SIG-M5 treated with dmso at 0.1 percent for 504 hours (cell line): ENCODE data around the gene C11orf16.
"Not testable (repeated sequence)": the region's sequence is repeated elsewhere in the genome, so short reads cannot be mapped to it uniquely, and the experiment has no call there.

Source experiments
- DNase-seq: peaks from one replicate; lab custom pipeline; 2025; ENCODE audit not compliant: unreplicated experiment; lab: John Stamatoyannopoulos, UW

The C11orf16 gene

GRCh38 chr11:8932564-8933180, at the start of gene C11orf16:
Gene C11orf16, minus strand, starts transcription at chr11:8932947. Its CDS starts 639 bp downstream, at chr11:8932308.
- no peak for DNase-seq

DNA sequence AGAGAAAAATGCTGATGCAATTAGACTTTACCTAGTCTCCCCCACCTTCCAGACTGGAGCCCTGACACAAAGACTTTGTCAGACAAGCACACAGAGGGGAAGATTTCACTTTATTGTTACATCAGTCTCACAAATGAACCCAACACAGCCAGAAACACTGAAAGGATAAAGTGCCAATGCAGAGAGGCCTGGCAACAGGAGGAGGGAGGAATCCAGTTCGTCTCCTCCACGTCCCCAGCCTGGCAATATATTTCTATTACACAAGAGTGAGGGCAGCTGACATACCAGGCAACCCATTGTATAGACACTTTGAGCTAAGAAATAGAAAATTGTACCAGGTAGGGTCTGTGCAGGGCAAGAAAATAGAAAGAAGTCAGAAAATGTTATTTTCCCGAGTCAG, 47.7 kb upstream of the C11orf16 start:
- no peak for DNase-seq

GRCh38 chr11:8979365-8979764, 46.6 kb upstream of the C11orf16 start:
- not testable (repeated sequence) for DNase-seq

- DNase-seq: no peak
Observed at GRCh38 chr11:8973121-8973520, 40.4 kb upstream of the C11orf16 start.

DNA sequence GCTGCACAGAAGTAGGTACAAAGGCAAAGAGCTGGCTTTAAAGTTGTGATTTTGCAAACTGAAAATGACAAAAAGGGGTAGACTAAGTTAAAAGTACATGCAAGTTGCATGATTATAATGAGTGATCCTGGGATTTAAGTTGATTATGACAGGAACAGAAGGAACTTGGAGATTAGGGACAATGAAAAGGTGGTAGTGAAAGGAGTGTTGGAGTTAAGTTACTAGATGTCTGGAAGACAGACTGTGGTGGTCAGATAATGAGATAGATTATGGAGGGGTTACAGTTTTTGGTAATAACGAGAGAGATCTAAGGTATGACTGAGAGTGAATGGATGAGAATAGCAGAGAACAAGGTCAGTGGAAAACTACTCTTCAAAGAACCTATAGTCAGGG, 39.2 kb upstream of the C11orf16 start:
- no peak for DNase-seq

- DNase-seq: no peak
Observed at GRCh38 chr11:8971196-8971923, 38.6 kb upstream of the C11orf16 start.

DNA sequence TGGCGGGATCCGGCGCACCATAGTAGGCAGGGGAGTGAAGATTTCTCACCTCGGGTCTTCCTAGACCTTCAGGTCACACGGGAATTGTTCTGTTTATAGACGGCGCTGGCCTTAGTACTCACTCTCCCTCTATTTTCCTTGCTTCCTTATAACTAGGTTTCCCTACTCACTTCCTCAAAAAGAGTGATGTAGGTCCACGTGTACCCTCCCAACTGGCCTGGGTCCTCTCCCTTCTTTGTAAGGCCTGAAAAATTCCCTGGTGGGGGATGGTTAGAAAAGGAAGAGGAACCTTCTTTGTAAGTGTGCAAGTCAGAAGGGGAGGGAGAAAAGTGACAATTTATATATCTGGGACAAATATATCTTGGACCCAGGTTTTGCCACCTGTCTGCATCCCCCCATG, 34.4 kb upstream of the C11orf16 start:
- DNase-seq: no peak

- DNase-seq: peak; percentile 75
Observed at GRCh38 chr11:8964324-8965320, 31.9 kb upstream of the C11orf16 start, which contains the start of gene TMEM9B. Gene TMEM9B, minus strand, starts transcription at chr11:8964442. Its CDS starts 129 bp downstream, at chr11:8964313.

GRCh38 chr11:8963569-8964323, 31.0 kb upstream of the C11orf16 start:
- DNase-seq: peak; percentile 56

GRCh38 chr11:8962841-8963240, 30.1 kb upstream of the C11orf16 start:
- no peak for DNase-seq

DNA sequence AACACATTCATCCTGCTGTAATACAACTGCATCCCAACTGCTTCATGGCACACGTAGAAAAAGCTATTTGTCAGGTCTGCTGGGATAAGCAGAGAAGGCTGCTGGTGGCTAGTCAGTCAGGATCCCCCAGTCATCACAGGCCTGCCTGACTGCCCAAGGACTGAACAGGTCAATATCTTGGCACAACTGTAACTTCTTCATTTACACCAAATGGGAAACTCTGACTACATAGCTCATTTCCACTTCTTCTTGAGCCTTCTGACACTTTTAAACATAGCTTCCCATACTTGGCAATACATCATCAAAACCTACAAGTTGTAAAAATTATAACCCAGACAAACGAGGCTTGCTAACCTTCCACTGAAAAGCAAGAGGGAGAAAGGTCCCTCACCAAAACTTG, 28.7 kb upstream of the C11orf16 start:
- DNase-seq: no peak

GRCh38 chr11:8959546-8960166, 26.9 kb upstream of the C11orf16 start:
- peak; percentile 60 for DNase-seq

GRCh38 chr11:8956860-8957259, 24.1 kb upstream of the C11orf16 start:
- no peak for DNase-seq

DNA sequence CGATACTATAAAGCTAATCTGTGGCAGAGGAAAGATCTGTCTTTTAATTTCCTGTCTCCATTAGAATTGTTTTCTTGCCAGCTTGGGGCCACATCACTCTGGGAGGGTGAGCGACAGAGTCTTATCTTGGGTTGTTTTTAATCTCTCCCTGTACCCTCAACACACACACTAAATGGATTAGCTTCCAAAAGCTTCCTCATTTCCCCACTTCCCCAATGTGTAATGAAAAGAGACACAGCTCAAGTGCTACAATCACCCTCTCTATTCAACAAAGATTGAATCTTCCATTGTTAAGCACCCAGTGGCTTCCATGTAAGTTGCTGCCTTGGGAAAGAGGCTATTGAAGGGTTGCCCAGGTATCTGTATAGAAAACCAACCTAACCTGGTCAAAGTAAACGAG, 16.1 kb upstream of the C11orf16 start:
- no peak for DNase-seq

GRCh38 chr11:8947230-8947943, 14.6 kb upstream of the C11orf16 start:
- DNase-seq: no peak

DNA sequence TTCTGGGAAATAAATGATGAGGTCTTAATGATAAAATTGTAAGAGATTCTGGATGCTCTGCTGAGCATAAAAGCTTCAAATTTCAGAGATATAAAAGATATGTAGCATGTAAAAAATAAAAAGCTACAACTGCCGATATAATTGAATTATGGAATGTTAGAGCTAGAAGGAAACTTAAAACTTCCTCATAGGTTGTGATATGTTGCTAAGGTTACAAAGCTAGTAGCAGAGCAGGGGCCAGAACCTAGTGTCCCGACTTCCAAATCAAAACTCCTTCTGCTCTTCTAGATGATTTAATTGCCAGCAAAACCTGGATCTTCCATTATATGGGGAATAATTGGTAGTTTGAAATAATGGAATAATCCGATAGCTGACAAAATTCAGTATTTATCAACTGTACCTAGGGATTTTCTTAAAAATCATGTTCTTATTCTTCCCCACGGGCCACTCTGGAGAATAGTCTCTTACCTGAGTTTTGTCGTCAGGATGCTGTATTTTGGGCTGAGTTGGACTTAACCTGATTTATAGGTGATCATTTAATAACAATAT, 9.8 kb upstream of the C11orf16 start, which contains the start of gene ASCL3:
Gene ASCL3 (minus strand): TSS at position 499 of the 549 bp plus-strand sequence. CDS start 4,855 bp downstream, outside the sequence.
- DNase-seq: no peak

DNA sequence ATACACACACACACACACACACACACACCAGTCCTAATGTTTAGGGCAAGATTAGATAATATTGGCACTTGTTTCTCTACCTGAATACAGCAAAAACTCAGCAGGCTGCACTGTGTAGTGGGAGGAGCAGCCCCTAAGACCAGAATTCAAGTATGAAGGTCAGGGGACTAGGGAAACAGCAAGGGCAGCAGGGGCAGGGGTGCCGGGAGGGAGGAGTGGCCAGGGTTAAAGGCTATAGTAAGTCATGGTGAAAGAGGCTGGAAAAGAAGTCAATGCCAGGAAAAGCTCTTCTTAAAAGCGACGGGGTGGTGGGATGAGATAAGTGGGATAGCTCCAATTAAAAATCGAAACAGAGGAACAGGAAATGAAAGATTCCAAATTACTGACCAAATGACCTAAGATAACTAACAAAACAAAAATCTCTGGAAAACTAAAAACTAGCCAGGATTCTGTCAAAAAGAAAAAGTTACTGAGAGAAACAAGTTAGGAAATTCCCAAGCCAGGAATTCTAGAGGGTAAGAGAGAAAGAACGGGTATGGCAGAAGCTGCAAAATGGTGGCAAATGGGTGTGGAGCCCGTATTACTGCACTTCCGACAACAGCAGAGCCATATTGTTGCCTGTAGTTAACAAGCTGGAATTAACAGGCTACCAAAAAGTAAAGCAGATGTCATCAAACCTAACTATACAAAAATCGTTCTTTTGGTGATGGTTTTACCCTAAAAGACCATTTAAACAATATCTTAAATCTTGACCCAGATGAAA, 8.8 kb upstream of the C11orf16 start:
- no peak for DNase-seq

GRCh38 chr11:8937659-8938058, 4.9 kb upstream of the C11orf16 start:
- no peak for DNase-seq
